Measurements from ENCODE around the gene SPATA20. TPM values are rescaled to one million over a fixed set of nuclear protein-coding genes. Genes with fewer than 3 reads are reported as not detected.

Gene SPATA20
- total RNA-seq, 2 experiments from 2014 or later, result 3.9 to 6.2 TPM

DNA sequence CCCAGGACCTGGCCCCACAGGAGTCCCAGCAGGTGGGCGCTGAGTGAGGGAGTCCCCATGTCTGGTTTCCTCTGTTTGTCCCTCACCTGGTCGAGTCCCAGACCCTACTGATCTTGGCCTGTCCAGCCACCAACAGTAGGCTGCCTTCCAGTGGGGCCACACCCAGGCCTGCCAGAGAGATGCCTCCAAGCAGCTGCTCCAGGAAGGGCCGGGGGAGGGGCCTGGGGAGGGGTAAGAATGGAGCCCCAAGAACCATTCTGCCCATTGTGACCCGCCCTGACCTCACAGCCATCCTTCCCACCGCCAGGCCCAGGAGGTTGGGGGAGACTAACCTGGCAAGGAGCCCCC, 736 bp downstream of the SPATA20 start:
- Mint-ChIP-seq H3K9me3 (no peaks in the 10 kb centered on the region), H3K27me3 (peaks cover 16% of the 10 kb centered on the region), H3K27ac (peak overlapping the region; percentile 79), H3K4me3 (peak overlapping the region; percentile 60), H3K4me1 (peaks cover 13% of the 10 kb centered on the region), H3K36me3 (ENCODE audit: low read depth) (no peaks in the 10 kb centered on the region)
- DNase-seq, result no peak
- ChIA-PET POLR2A (no interaction called here), CTCF (interaction anchor here (0.6 kb wide), 1 partner anchor 12 kb away, joined by 4 read pairs; no protein-coding TSS in a partner anchor)

DNA sequence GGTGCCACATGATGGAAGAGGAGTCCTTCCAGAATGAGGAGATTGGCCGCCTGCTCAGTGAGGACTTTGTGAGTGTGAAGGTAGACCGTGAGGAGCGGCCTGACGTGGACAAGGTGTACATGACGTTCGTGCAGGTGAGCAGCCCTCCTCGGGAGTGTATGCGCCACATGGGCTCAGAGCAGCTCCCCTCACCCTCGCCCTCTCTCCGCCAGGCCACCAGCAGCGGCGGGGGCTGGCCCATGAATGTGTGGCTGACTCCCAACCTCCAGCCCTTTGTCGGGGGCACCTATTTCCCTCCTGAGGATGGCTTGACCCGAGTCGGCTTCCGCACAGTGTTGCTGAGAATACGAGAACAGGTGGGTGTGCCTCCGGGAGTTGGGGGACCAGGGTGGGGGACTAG, 1.9 kb downstream of the SPATA20 start:
- no peak for DNase-seq
- CTCF ChIA-PET, result interaction anchor here (2.9 kb wide), 1 partner anchor 14 kb away, joined by 13 read pairs; no protein-coding TSS in a partner anchor
- H3K36me3 Mint-ChIP-seq (ENCODE audit: low read depth), result no peaks in the 10 kb centered on the region
- no peaks in the 10 kb centered on the region for H3K9me3 Mint-ChIP-seq
- no peak overlapping the region for H3K4me3 Mint-ChIP-seq
- H3K27ac Mint-ChIP-seq, result no peak overlapping the region
- peaks cover 16% of the 10 kb centered on the region for H3K27me3 Mint-ChIP-seq
- POLR2A ChIA-PET, result no interaction called here
- H3K4me1 Mint-ChIP-seq, result peaks cover 12% of the 10 kb centered on the region

DNA sequence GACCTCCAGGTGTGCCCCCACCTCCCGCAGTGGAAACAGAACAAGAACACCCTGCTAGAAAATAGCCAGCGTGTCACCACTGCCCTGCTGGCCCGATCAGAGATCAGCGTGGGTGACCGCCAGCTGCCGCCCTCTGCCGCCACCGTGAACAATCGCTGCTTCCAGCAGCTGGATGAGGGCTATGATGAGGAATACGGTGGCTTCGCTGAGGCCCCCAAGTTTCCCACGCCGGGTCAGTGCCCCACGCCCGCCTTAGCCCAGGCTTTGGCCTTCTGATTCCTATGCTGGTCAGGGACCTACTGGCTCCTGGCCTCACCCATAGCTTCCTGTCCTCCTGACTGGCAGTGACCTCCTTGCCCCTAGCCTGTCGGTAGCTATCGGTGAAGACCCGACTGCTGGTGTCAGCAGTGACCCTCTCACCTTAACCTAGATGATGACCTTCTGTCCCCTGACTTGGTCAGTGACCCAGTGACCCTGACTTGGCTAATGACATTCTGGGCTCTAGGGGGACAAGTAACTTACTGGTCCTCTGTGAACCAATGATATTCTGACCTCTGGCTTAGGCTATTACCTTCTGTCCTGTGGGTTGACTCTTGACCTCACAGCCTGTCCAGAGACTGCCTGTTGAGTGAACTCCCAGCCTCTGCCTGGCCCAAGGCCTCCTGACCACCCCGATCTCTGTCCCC, 2.4 kb downstream of the SPATA20 start:
- DNase-seq, result no peak
- H3K36me3 Mint-ChIP-seq (ENCODE audit: low read depth), result no peaks in the 10 kb centered on the region
- POLR2A ChIA-PET, result no interaction called here
- peaks cover 10% of the 10 kb centered on the region for H3K4me1 Mint-ChIP-seq
- CTCF ChIA-PET, result interaction anchor here (0.9 to 2.9 kb wide), 2 partner anchors 13 to 74 kb away, joined by 3 to 13 read pairs; no protein-coding TSS in a partner anchor
- H3K9me3 Mint-ChIP-seq, result no peaks in the 10 kb centered on the region
- H3K27ac Mint-ChIP-seq, result no peak overlapping the region
- no peak overlapping the region for H3K4me3 Mint-ChIP-seq
- H3K27me3 Mint-ChIP-seq, result peaks cover 12% of the 10 kb centered on the region

GRCh38 chr17:50549969-50550368, 3.0 kb downstream of the SPATA20 start:
- Mint-ChIP-seq H3K4me3 (no peak overlapping the region), H3K27me3 (peaks cover 10% of the 10 kb centered on the region), H3K36me3 (ENCODE audit: low read depth) (no peaks in the 10 kb centered on the region), H3K27ac (no peak overlapping the region), H3K9me3 (no peaks in the 10 kb centered on the region), H3K4me1 (peaks cover 9% of the 10 kb centered on the region)
- DNase-seq, result no peak
- CTCF ChIA-PET, result interaction anchor here (0.9 to 2.9 kb wide), 5 partner anchors 13 to 81 kb away, joined by 3 to 13 read pairs (median 6); no protein-coding TSS in a partner anchor
- POLR2A ChIA-PET, result no interaction called here

DNA sequence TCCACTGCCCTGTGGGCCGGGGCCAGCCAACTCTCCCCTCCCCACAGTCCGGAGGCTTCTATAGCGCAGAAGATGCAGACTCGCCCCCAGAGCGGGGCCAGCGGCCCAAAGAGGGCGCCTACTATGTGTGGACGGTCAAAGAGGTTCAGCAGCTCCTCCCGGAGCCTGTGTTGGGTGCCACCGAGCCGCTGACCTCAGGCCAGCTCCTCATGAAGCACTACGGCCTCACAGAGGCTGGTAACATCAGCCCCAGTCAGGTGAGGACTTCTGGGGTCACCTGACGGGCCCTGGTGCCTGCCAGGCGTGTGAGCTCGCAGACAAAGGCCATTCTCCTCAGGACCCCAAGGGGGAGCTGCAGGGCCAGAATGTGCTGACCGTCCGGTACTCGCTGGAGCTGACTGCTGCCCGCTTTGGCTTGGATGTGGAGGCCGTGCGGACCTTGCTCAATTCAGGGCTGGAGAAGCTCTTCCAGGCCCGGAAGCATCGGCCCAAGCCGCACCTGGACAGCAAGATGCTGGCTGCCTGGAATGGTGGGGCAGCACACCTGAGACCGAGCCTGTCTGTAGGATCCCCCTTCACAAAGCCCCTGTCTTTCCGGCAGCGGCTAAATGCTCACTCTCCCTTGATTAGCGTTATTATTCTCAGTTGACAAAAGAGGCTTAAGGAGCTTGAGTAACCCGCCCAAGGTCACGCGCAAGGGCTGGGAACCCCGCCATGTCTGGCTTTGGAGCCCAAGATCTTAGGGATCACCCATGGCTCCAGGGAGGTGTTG, 3.9 kb downstream of the SPATA20 start:
- no peak for DNase-seq
- Mint-ChIP-seq H3K36me3 (ENCODE audit: low read depth) (no peaks in the 10 kb centered on the region), H3K9me3 (no peaks in the 10 kb centered on the region), H3K4me1 (peaks cover 9% of the 10 kb centered on the region), H3K27ac (no peak overlapping the region), H3K4me3 (no peak overlapping the region), H3K27me3 (peaks cover 4% of the 10 kb centered on the region)
- ChIA-PET CTCF (interaction anchor here (0.7 to 2.9 kb wide), 11 partner anchors 9 to 163 kb away, joined by 3 to 13 read pairs (median 4); no protein-coding TSS in a partner anchor), POLR2A (no interaction called here)

GRCh38 chr17:50551433-50551815, 4.5 kb downstream of the SPATA20 start:
- H3K9me3 Mint-ChIP-seq, result no peaks in the 10 kb centered on the region
- H3K36me3 Mint-ChIP-seq (ENCODE audit: low read depth), result no peaks in the 10 kb centered on the region
- no peak for DNase-seq
- H3K4me1 Mint-ChIP-seq, result peaks cover 7% of the 10 kb centered on the region
- H3K27ac Mint-ChIP-seq, result no peak overlapping the region
- H3K4me3 Mint-ChIP-seq, result no peak overlapping the region
- ChIA-PET POLR2A (no interaction called here), CTCF (interaction anchor here (0.7 to 2.9 kb wide), 9 partner anchors 8 to 155 kb away, joined by 3 to 13 read pairs (median 4); no protein-coding TSS in a partner anchor)
- H3K27me3 Mint-ChIP-seq, result peaks cover 4% of the 10 kb centered on the region

DNA sequence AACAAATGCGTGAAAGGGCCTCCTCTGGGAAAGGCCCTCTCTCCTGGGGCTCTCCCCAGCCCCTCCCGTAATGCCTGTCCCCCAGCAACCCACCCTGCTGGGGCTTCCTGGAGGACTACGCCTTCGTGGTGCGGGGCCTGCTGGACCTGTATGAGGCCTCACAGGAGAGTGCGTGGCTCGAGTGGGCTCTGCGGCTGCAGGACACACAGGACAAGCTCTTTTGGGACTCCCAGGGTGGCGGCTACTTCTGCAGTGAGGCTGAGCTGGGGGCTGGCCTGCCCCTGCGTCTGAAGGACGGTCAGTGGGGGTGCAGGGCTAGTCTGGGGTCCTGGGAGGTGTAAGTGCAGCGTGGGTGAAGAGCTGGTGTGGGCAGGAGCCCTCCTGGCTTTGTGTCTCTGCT, 4.9 kb downstream of the SPATA20 start:
- H3K4me1 Mint-ChIP-seq, result peaks cover 3% of the 10 kb centered on the region
- POLR2A ChIA-PET, result no interaction called here
- CTCF ChIA-PET, result interaction anchor here (1.1 to 2.9 kb wide), 4 partner anchors 10 to 153 kb away, joined by 4 to 13 read pairs (median 4); no protein-coding TSS in a partner anchor

DNA sequence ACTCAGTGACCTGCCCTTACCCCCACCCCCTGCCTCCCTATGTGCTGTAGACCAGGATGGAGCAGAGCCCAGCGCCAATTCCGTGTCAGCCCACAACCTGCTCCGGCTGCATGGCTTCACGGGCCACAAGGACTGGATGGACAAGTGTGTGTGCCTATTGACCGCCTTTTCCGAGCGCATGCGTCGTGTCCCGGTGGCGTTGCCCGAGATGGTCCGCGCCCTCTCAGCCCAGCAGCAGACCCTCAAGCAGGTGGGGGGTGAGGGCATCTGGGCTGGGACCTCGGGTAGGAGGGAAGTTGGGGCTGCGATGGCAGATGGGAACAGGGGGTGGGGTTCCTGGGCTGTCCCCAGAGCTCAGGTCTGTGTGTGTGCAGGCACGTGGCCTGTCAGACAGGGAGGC, 7.2 kb downstream of the SPATA20 start:
- Mint-ChIP-seq H3K27me3 (peaks cover 26% of the 10 kb centered on the region), H3K4me1 (peaks cover 6% of the 10 kb centered on the region), H3K36me3 (ENCODE audit: low read depth) (no peaks in the 10 kb centered on the region), H3K9me3 (no peaks in the 10 kb centered on the region), H3K27ac (no peak overlapping the region), H3K4me3 (no peak overlapping the region)
- ChIA-PET POLR2A (no interaction called here), CTCF (no interaction called here)
- no peak for DNase-seq

More for the DNA sequence above, 4.9 kb downstream of the SPATA20 start:
- no peaks in the 10 kb centered on the region for H3K9me3 Mint-ChIP-seq
- H3K36me3 Mint-ChIP-seq (ENCODE audit: low read depth), result no peaks in the 10 kb centered on the region
- no peak for DNase-seq
- no peak overlapping the region for H3K4me3 Mint-ChIP-seq
- peaks cover 5% of the 10 kb centered on the region for H3K27me3 Mint-ChIP-seq
- no peak overlapping the region for H3K27ac Mint-ChIP-seq

DNA sequence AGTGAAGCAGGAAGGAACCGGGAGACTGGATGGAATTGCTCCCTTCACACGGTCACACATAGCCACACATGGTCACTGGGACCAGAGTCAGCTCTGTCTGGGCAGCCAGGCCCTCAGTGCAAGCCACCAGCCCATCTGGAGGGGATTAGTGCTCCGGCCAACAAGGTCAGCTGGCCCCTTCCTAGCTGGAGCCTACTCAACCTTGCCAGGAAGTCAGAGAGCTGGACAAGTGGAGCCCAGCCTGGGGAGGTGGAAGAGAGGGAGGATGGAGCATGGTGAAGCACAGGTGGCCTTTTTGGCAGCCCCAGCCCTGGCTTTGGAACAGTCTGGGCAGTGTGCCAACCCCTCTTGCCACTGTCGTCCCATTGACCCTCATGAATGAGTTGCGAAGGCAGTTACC, 9.8 kb downstream of the SPATA20 start:
- Mint-ChIP-seq H3K4me3 (no peak overlapping the region), H3K27ac (no peak overlapping the region), H3K27me3 (peaks cover 37% of the 10 kb centered on the region), H3K4me1 (peaks cover 16% of the 10 kb centered on the region), H3K9me3 (no peaks in the 10 kb centered on the region), H3K36me3 (ENCODE audit: low read depth) (no peaks in the 10 kb centered on the region)
- CTCF ChIA-PET, result interaction anchor here (0.9 kb wide), 1 partner anchor 80 kb away, joined by 3 read pairs; no protein-coding TSS in a partner anchor
- POLR2A ChIA-PET, result no interaction called here
- DNase-seq, result no peak

DNA sequence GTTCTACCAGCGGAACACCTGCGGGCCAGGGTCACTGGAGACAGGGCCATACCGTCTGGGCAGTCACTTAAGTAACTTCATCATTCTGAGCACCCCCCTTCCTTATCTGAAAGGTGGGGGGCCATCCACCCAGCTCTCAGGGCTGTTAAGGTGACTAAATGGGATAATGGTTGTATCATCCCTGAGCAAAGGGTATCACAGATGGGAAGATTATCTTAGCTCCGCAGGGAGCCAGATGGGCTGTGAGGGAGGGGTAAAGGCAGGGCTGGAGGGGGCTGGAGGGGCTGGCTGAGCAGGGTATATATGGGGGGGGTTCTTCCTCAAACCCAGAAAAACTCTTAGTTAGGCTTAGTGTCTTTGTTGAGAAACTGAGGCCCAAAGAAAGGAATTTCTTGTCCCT, 10.7 kb downstream of the SPATA20 start:
- Mint-ChIP-seq H3K36me3 (ENCODE audit: low read depth) (no peaks in the 10 kb centered on the region), H3K4me3 (no peak overlapping the region), H3K4me1 (peaks cover 20% of the 10 kb centered on the region), H3K9me3 (no peaks in the 10 kb centered on the region), H3K27ac (no peak overlapping the region), H3K27me3 (peaks cover 43% of the 10 kb centered on the region)
- no peak for DNase-seq
- ChIA-PET POLR2A (no interaction called here), CTCF (no interaction called here)

DNA sequence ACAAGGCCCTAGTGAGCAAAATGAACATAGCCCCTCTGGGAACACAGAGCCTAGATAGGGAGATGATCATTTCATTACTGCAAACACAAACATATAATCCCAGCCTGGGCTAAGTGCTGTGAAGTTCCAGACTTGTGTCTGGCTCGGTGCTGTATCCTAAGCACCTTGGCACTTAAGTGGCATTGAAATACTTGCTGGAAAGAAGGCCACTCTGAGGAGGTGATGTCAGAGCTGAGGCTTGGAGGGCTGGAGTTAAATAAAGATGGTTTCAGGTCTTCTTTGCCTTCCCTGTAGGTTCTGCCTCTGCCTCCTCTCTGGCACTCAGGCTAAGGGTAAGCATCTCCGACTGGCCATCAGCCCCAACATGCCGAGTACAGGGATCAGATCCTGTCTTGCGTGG, 11.1 kb downstream of the SPATA20 start:
- DNase-seq, result no peak
- Mint-ChIP-seq H3K27me3 (peaks cover 48% of the 10 kb centered on the region), H3K36me3 (ENCODE audit: low read depth) (no peaks in the 10 kb centered on the region), H3K4me1 (peaks cover 20% of the 10 kb centered on the region), H3K9me3 (no peaks in the 10 kb centered on the region), H3K4me3 (no peak overlapping the region), H3K27ac (no peak overlapping the region)
- ChIA-PET POLR2A (no interaction called here), CTCF (no interaction called here)

GRCh38 chr17:50558581-50558940, 11.6 kb downstream of the SPATA20 start:
- H3K27me3 Mint-ChIP-seq, result peaks cover 52% of the 10 kb centered on the region
- no peaks in the 10 kb centered on the region for H3K36me3 Mint-ChIP-seq (ENCODE audit: low read depth)
- POLR2A ChIA-PET, result no interaction called here
- CTCF ChIA-PET, result no interaction called here
- no peaks in the 10 kb centered on the region for H3K9me3 Mint-ChIP-seq
- H3K27ac Mint-ChIP-seq, result no peak overlapping the region
- H3K4me3 Mint-ChIP-seq, result no peak overlapping the region
- H3K4me1 Mint-ChIP-seq, result peaks cover 20% of the 10 kb centered on the region
- DNase-seq, result no peak

- CTCF ChIA-PET, result interaction anchor here (1.3 to 1.4 kb wide), 3 partner anchors 8 to 12 kb away, joined by 3 to 4 read pairs (median 3); no protein-coding TSS in a partner anchor
Measured at GRCh38 chr17:50558941-50559614, 12.1 kb downstream of the SPATA20 start.

More at GRCh38 chr17:50558941-50559614, 12.1 kb downstream of the SPATA20 start:
- H3K27me3 Mint-ChIP-seq, result peaks cover 57% of the 10 kb centered on the region
- H3K4me1 Mint-ChIP-seq, result peaks cover 20% of the 10 kb centered on the region
- no peak overlapping the region for H3K4me3 Mint-ChIP-seq
- H3K27ac Mint-ChIP-seq, result no peak overlapping the region
- DNase-seq, result peak; percentile 16
- H3K36me3 Mint-ChIP-seq (ENCODE audit: low read depth), result no peaks in the 10 kb centered on the region
- no peaks in the 10 kb centered on the region for H3K9me3 Mint-ChIP-seq
- POLR2A ChIA-PET, result no interaction called here

Measured in activated CD4-positive, alpha-beta T cell treated with anti-CD3 and anti-CD28 coated beads, Interleukin-2, amount 10 ng/mL, durations not matched to agents 7 days and 5 days (primary cell).